PFSK-1 (cell line): ENCODE results near the gene BCAS4.
A peak's percentile ranks its signal among the peaks of the same experiment; 100 is the strongest.

Experiments used
- FOXP2 ChIP-seq: optimal IDR thresholded peaks from 2 replicates; pipeline ENCODE3; 2011; ENCODE audit warnings: borderline replicate concordance, control low read depth, inconsistent platforms; ENCODE audit not compliant: insufficient read depth; ENCODE audit errors: extremely low read length, extremely low read depth
- POLR2AphosphoS5 ChIP-seq: IDR thresholded peaks from 2 replicates; pipeline ENCODE4 v1.6.1; 2012; ENCODE audit warnings: low read depth, mild to moderate bottlenecking, control low read depth, low read length, moderate library complexity
- REST ChIP-seq, 2 experiments: IDR thresholded peaks; 2 replicates each; pipeline versions ENCODE4 v1.6.1 to v1.8.0; 2011 to 2012; ENCODE audit warnings: low read depth in 2 of 2, low read length in 2 of 2, control low read depth in 1 of 2, inconsistent platforms in 1 of 2, mild to moderate bottlenecking in 1 of 2, moderate library complexity in 1 of 2; ENCODE audit not compliant: insufficient read depth in 1 of 2
- SIN3A ChIP-seq: IDR thresholded peaks from 2 replicates; pipeline ENCODE4 v1.6.1; 2012; ENCODE audit warnings: mild to moderate bottlenecking, low read length, moderate library complexity, borderline replicate concordance; ENCODE audit not compliant: insufficient read depth
- TAF1 ChIP-seq: IDR thresholded peaks from 2 replicates; pipeline ENCODE4 v1.6.1; 2012; ENCODE audit warnings: low read length, control low read depth, borderline replicate concordance; ENCODE audit not compliant: insufficient read depth

Gene BCAS4

GRCh38 chr20:50788045-50788991, 6.5 kb upstream of the BCAS4 start:
- TF ChIP-seq TAF1 = no peak
- TF ChIP-seq FOXP2 = no peak
- no peak for TF ChIP-seq SIN3A
- no peak for TF ChIP-seq REST (IDR thresholded peaks at IDR 0.05; ENCODE audit: insufficient read depth in 1 of 2, low read depth in 2 of 2, low read length in 2 of 2)
- TF ChIP-seq POLR2AphosphoS5 = no peak

DNA sequence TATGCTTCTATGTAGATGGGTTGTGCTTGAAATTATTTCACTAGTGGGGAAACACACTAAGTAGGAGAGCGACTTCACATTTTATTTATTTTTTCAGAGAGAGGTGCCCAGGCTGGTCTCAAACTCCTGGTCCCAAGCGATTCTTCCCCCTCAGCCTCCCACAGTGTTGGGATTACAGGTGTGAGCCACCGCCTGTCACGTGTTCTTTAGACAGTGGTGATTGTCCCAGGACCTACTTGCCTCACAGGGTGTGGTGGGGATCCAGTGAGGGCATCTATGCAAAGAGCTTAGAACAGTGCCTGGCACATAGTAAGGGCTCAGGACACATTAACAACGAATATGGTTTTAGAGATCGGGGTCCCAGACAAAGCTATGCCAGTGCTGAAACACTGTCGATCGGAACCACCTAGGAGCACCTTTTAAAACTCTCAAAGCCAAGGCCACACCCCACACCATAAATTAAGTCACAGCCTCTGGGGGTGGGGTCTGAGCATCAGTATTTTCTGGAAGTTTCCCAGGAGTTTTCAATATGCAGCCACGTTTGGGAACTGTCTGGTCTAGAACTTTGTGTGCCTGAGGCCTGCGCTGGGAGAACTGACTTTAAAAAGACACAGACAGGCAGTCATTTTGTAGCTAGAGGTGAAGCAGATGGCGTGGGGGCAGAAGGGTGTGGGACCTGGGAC, 4.8 kb upstream of the BCAS4 start:
- TF ChIP-seq REST (IDR thresholded peaks at IDR 0.05; ENCODE audit: insufficient read depth in 1 of 2, low read depth in 2 of 2, low read length in 2 of 2) (no peak), TAF1 (no peak), POLR2AphosphoS5 (no peak)

DNA sequence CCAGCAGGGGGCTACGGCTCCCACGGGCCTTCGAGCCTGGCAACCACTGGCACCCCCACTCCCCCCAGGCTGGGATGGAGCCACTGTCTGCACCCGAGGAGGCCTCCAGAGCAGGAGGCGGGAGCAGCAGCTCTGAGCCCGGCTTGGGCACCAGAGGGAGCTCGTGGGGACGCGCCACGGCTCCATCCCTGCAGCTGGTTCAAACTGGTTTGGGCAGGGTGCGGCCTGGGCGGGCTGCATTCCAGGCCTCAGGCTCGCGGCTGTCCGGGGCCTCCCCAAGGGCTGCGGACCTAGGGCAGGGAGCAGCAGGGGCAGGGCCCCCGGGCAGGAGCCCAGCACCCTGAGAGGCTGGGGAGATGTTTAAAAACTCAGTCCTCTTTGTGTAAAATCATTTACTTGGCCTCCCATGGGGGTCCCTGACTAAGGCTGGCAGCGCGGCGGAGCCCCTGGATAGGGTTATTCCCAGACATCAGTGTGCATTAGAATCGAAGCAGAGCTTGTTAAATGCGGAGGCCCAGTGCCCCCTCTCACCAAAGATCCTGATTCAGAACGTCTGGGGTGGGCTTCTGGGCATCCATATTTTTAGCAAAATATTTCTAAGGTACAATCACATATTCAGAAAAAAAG, 4.1 kb upstream of the BCAS4 start:
- TF ChIP-seq FOXP2 (peak; percentile 84), REST (IDR thresholded peaks at IDR 0.05; ENCODE audit: insufficient read depth in 1 of 2, low read depth in 2 of 2, low read length in 2 of 2) (no peak), POLR2AphosphoS5 (peak; percentile 66)

- TF ChIP-seq REST (IDR thresholded peaks at IDR 0.05; ENCODE audit: insufficient read depth in 1 of 2, low read depth in 2 of 2, low read length in 2 of 2) = no peak
- no peak for TF ChIP-seq TAF1
- TF ChIP-seq FOXP2 = no peak
- no peak for TF ChIP-seq SIN3A
- TF ChIP-seq POLR2AphosphoS5 = no peak
Measured at GRCh38 chr20:50792708-50793574, 1.9 kb upstream of the BCAS4 start.
